ENCODE measurements around the gene ZNF576. TPM values are rescaled to one million over a fixed set of nuclear protein-coding genes. Genes with fewer than 3 reads are reported as not detected.

The ZNF576 gene
- total and polyA plus RNA-seq, 2 donors (not counting 3 experiments of a cell fraction or from before 2014, with no cell fraction given) = 19.5 to 27.7 TPM

DNA sequence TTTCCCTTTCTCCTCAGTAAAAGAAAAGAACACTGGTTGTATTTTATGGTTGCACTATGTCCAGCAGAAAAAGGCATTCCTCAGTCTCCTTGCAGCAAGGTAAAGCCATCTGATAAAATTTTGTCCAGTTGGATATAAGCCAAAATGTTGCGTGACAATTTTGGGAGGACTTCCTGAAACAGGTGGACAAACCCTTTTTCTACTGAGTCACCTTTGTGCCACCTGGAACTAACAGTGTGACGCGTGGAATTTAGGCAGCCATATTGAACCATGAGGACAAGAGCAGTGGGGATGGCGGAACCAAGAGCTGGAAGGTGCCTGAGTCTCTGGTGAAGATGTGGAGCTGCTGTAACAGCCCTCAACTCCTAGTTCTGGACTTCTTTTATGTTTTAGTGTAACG lies 35.1 kb downstream of the ZNF576 start:
- Histone ChIP-seq H3K79me2 (ENCODE audit: control insufficient read depth, insufficient read depth, low read length) (no peaks in the 10 kb centered on the region), H3K9me3 (replicated peaks; ENCODE audit: control insufficient read depth, insufficient read depth, low read length) (no peaks in the 10 kb centered on the region), H3K4me3 (replicated peaks in 1 of 3; ENCODE audit: insufficient read depth in 1 of 3, low read depth in 1 of 3, low read length in 3 of 3) (no peak overlapping the region), H3K9me1 (replicated peaks; ENCODE audit: control insufficient read depth, extremely low read depth, insufficient read depth, low read length) (no peaks in the 10 kb centered on the region), H2AFZ (ENCODE audit: low read depth, low read length) (no peak overlapping the region), H3K27ac (ENCODE audit: insufficient read depth, low read depth, low read length) (no peak overlapping the region), H4K20me1 (replicated peaks; ENCODE audit: control insufficient read depth, extremely low read depth, insufficient read depth, low read length) (no peaks in the 10 kb centered on the region), H3K4me2 (ENCODE audit: insufficient read depth, low read length) (no peak overlapping the region), H3K36me3 (ENCODE audit: control insufficient read depth in 2 of 2, extremely low read depth in 1 of 2, insufficient read depth in 2 of 2, low read length in 2 of 2) (no peaks in the 10 kb centered on the region), H3K27me3 (ENCODE audit: control insufficient read depth in 2 of 2, insufficient read depth in 2 of 2, low read length in 2 of 2) (peaks cover 0 to 3% of the 10 kb centered on the region in 2 experiments), H3K4me1 (ENCODE audit: control insufficient read depth, extremely low read depth, insufficient read depth, low read length) (no peaks in the 10 kb centered on the region), H3K9ac (replicated peaks; ENCODE audit: extremely low read depth, insufficient read depth, low read length) (no peak overlapping the region)
- CTCF ChIA-PET = interaction anchor here (1.2 kb wide), 1 partner anchor 31 kb away, joined by 3 read pairs; no protein-coding TSS in a partner anchor
- no peak for FAIRE-seq
- no TSS peak for BruUV-seq (replicated peaks)
- intact Hi-C loops (cut with micrococcal nuclease) = no loop called here
- DNase-seq (ENCODE audit: low read depth, low spot score) = no peak
- TF ChIP-seq GATA2 (IDR thresholded peaks at IDR 0.05; ENCODE audit: insufficient read depth, insufficient read length, low read depth, low read length) (no peak), POLR2A (IDR thresholded peaks at IDR 0.05; ENCODE audit: low read depth, low read length) (no peak), JUN (IDR thresholded peaks at IDR 0.05; ENCODE audit: borderline replicate concordance, insufficient read depth, insufficient read length, low read depth) (no peak)
- TF ChIP-seq, protein P1, sequence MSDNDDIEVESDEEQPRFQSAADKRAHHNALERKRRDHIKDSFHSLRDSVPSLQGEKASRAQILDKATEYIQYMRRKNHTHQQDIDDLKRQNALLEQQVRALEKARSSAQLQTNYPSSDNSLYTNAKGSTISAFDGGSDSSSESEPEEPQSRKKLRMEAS (IDR thresholded peaks at IDR 0.05; ENCODE audit: insufficient read depth, insufficient read length) = no peak
- TF ChIP-seq, protein P2, sequence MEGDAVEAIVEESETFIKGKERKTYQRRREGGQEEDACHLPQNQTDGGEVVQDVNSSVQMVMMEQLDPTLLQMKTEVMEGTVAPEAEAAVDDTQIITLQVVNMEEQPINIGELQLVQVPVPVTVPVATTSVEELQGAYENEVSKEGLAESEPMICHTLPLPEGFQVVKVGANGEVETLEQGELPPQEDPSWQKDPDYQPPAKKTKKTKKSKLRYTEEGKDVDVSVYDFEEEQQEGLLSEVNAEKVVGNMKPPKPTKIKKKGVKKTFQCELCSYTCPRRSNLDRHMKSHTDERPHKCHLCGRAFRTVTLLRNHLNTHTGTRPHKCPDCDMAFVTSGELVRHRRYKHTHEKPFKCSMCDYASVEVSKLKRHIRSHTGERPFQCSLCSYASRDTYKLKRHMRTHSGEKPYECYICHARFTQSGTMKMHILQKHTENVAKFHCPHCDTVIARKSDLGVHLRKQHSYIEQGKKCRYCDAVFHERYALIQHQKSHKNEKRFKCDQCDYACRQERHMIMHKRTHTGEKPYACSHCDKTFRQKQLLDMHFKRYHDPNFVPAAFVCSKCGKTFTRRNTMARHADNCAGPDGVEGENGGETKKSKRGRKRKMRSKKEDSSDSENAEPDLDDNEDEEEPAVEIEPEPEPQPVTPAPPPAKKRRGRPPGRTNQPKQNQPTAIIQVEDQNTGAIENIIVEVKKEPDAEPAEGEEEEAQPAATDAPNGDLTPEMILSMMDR (IDR thresholded peaks at IDR 0.05; ENCODE audit: extremely low read depth in 1 of 2, insufficient read depth in 1 of 2, low read depth in 1 of 2, low read length in 2 of 2) = no peak
- dilution Hi-C loops (cut with MboI; ENCODE audit: extremely low pct_ligation_motif_present, low sequenced_read_pairs) = no loop called here
- POLR2A ChIA-PET = interaction anchor here (0.8 kb wide), 1 partner anchor 35 kb away, joined by 3 read pairs; the partner anchor contains the start of genes IRGQ and ZNF576

DNA sequence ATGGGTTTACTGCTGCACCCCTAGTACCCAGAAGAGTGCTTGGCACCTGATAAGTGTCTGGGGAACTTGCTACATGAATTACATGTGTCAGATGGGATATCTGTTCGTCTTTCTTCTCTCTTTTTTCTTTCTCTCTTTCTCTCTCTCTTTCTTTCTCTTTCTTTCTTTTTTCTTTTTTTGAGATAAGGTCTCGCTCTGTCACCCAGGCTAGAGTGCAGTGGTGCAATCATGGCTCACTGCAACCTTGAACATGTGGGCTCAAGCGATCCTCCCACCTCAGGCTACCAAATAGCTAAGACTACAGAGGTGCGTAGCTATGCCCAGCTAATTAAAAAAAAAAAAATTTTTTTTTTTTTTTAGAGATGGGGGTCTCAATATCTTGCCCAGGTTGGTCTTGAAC lies 37.1 kb downstream of the ZNF576 start:
- no TSS peak for BruUV-seq (replicated peaks)
- H3K9me1 ChIP-seq (replicated peaks; ENCODE audit: control insufficient read depth, extremely low read depth, insufficient read depth, low read length) = no peaks in the 10 kb centered on the region
- no peak for FAIRE-seq
- no peak overlapping the region for H2AFZ ChIP-seq (ENCODE audit: low read depth, low read length)
- H4K20me1 ChIP-seq (replicated peaks; ENCODE audit: control insufficient read depth, extremely low read depth, insufficient read depth, low read length) = no peaks in the 10 kb centered on the region
- H3K36me3 ChIP-seq (ENCODE audit: control insufficient read depth in 2 of 2, extremely low read depth in 1 of 2, insufficient read depth in 2 of 2, low read length in 2 of 2) = no peaks in the 10 kb centered on the region
- no peaks in the 10 kb centered on the region for H3K9me3 ChIP-seq (replicated peaks; ENCODE audit: control insufficient read depth, insufficient read depth, low read length)
- H3K79me2 ChIP-seq (ENCODE audit: control insufficient read depth, insufficient read depth, low read length) = no peaks in the 10 kb centered on the region
- no peaks in the 10 kb centered on the region for H3K4me1 ChIP-seq (ENCODE audit: control insufficient read depth, extremely low read depth, insufficient read depth, low read length)
- CTCF ChIA-PET = interaction anchor here (0.6 kb wide), 1 partner anchor 78 kb away, joined by 3 read pairs; no protein-coding TSS in a partner anchor
- no peak overlapping the region for H3K4me2 ChIP-seq (ENCODE audit: insufficient read depth, low read length)
- POLR2A ChIA-PET = interaction anchor here (0.7 kb wide), 1 partner anchor 65 kb away, joined by 3 read pairs; no protein-coding TSS in a partner anchor
- intact Hi-C loops (cut with micrococcal nuclease) = no loop called here
- no peak for TF ChIP-seq FOS (IDR thresholded peaks at IDR 0.05; ENCODE audit: borderline replicate concordance, insufficient read depth, low read length)
- no peak for TF ChIP-seq POLR2A (IDR thresholded peaks at IDR 0.05; ENCODE audit: low read depth, low read length)
- no peak for TF ChIP-seq MYC (IDR thresholded peaks at IDR 0.05; ENCODE audit: low read depth, low read length)
- TF ChIP-seq, protein P2 (IDR thresholded peaks at IDR 0.05; ENCODE audit: extremely low read depth in 1 of 2, insufficient read depth in 1 of 2, low read depth in 1 of 2, low read length in 2 of 2) = no peak
- TF ChIP-seq POLR2AphosphoS5 (IDR thresholded peaks at IDR 0.05; ENCODE audit: insufficient read depth, low read depth, low read length) = no peak
- TF ChIP-seq EZH2 (IDR thresholded peaks at IDR 0.05; ENCODE audit: borderline replicate concordance, low read depth, low read length, severe bottlenecking) = no peak
- H3K27ac ChIP-seq (ENCODE audit: insufficient read depth, low read depth, low read length) = no peak overlapping the region
- no peak for DNase-seq (ENCODE audit: low read depth, low spot score)
- dilution Hi-C loops (cut with MboI; ENCODE audit: extremely low pct_ligation_motif_present, low sequenced_read_pairs) = no loop called here
- H3K4me3 ChIP-seq (replicated peaks in 1 of 3; ENCODE audit: insufficient read depth in 1 of 3, low read depth in 1 of 3, low read length in 3 of 3) = no peak overlapping the region
- no peak overlapping the region for H3K9ac ChIP-seq (replicated peaks; ENCODE audit: extremely low read depth, insufficient read depth, low read length)
- H3K27me3 ChIP-seq (ENCODE audit: control insufficient read depth in 2 of 2, insufficient read depth in 2 of 2, low read length in 2 of 2) = peaks cover 4 to 14% of the 10 kb centered on the region in 2 experiments

Data from endothelial cell of umbilical vein (primary cell).